PFSK-1 (cell line): Measurements from ENCODE around the gene GSG1L2.

Source experiments
- FOXP2 ChIP-seq: optimal IDR thresholded peaks from 2 replicates; pipeline ENCODE3; 2011; ENCODE audit warnings: borderline replicate concordance, control low read depth, inconsistent platforms; ENCODE audit not compliant: insufficient read depth; ENCODE audit errors: extremely low read length, extremely low read depth
- POLR2AphosphoS5 ChIP-seq: IDR thresholded peaks from 2 replicates; pipeline ENCODE4 v1.6.1; 2012; ENCODE audit warnings: low read depth, mild to moderate bottlenecking, control low read depth, low read length, moderate library complexity
- REST ChIP-seq, 2 experiments: IDR thresholded peaks; 2 replicates each; pipeline versions ENCODE4 v1.6.1 to v1.8.0; 2011 to 2012; ENCODE audit warnings: low read depth in 2 of 2, low read length in 2 of 2, control low read depth in 1 of 2, inconsistent platforms in 1 of 2, mild to moderate bottlenecking in 1 of 2, moderate library complexity in 1 of 2; ENCODE audit not compliant: insufficient read depth in 1 of 2

GRCh38 chr17:9802697-9803096 is 19.2 kb downstream of the GSG1L2 start:
- no peak for TF ChIP-seq REST (IDR thresholded peaks at IDR 0.05; ENCODE audit: insufficient read depth in 1 of 2, low read depth in 2 of 2, low read length in 2 of 2)
- TF ChIP-seq FOXP2: no peak
- TF ChIP-seq POLR2AphosphoS5: no peak
